ENCODE data around the gene SAMD5.

GRCh38 chr6:147559006-147559405 lies 50.5 kb downstream of the SAMD5 start:
- TF ChIP-seq CTCF (IDR thresholded peaks at IDR 0.05) (no peak), ZFX (IDR thresholded peaks at IDR 0.05; ENCODE audit: borderline replicate concordance) (no peak)
